Measurements from ENCODE around the gene ZNF225. TPM values are rescaled to one million over a fixed set of nuclear protein-coding genes. Genes with fewer than 3 reads are reported as not detected.

Gene ZNF225
- total and polyA plus RNA-seq, 9 of the 15 experiments (the other 6 are each of a cell fraction or from before 2014, with no cell fraction given), result 1.4 to 4.2 (median 2.2) TPM

GRCh38 chr19:44112802-44113137 lies 429 bp upstream of the ZNF225 start:
- CTCF ChIA-PET (ENCODE audit: low intra/inter-chr PET ratio), result no interaction called here
- Histone ChIP-seq H3K9me1 (ENCODE audit: control insufficient read depth, insufficient read depth, low read length) (no peaks in the 10 kb centered on the region), H3K36me3 (ENCODE audit: control insufficient read depth, insufficient read depth, low read length) (no peaks in the 10 kb centered on the region; the same call in 2 of the 3 replicates), H3K9ac (ENCODE audit: insufficient read depth in 1 of 2, low read depth in 2 of 2, low read length in 2 of 2) (peak overlapping the region; percentile 91 to 95; a peak in 3 of 4 replicates), H3K27ac (ENCODE audit: extremely low read depth, low read depth, low read length) (peak overlapping the region; percentile 42), H3K79me2 (ENCODE audit: control insufficient read depth, insufficient read depth, low read length) (0 out of 3 replicates have a peak, but pooled peaks cover 2% of the 10 kb centered on the region), H3K9me3 (replicated peaks; ENCODE audit: control insufficient read depth, insufficient read depth, low read depth, low read length) (peaks cover 8% of the 10 kb centered on the region), H3K27me3 (ENCODE audit: control insufficient read depth in 2 of 2, insufficient read depth in 2 of 2, low read length in 2 of 2) (no peaks in the 10 kb centered on the region), H3K4me3 (peak overlapping the region; percentile 91), H3K4me1 (replicated peaks in 1 of 2; ENCODE audit: control insufficient read depth in 2 of 2, insufficient read depth in 2 of 2, low read length in 2 of 2) (no peaks in the 10 kb centered on the region; a peak in 2 of 5 replicates), H4K20me1 (replicated peaks; ENCODE audit: control insufficient read depth, insufficient read depth, low read length) (no peaks in the 10 kb centered on the region), H3K4me2 (ENCODE audit: insufficient read depth, low read length) (peak overlapping the region; percentile 87), H2AFZ (ENCODE audit: low read depth, low read length) (peak overlapping the region; percentile 92)
- in situ Hi-C loops (cut with MboI) (no loop called here), intact Hi-C loops (cut with micrococcal nuclease) (loop anchor here (1.0 to 10.0 kb wide), 2 partner anchors 18 to 108 kb away; partner anchors contain the start of genes ZNF224 and ZNF230)
- FAIRE-seq (no peak), ATAC-seq (no peak; the same call in 2 of the 3 replicates), DNase-seq (ENCODE audit: extremely low read depth in 1 of 4, low spot score in 3 of 4) (no peak)
- TF ChIP-seq CREM (IDR thresholded peaks at IDR 0.05; ENCODE audit: low read depth), result no peak
- TF ChIP-seq MCM3 (IDR thresholded peaks at IDR 0.05), result no peak
- no peak for TF ChIP-seq ZNF75A (CRISPR knock-in tag; IDR thresholded peaks at IDR 0.05)
- TF ChIP-seq ZSCAN29 (IDR thresholded peaks at IDR 0.05), result no peak
- TF ChIP-seq STAT5A (IDR thresholded peaks at IDR 0.05; ENCODE audit: borderline replicate concordance, low read length), result no peak
- TF ChIP-seq SMARCC2 (IDR thresholded peaks at IDR 0.05; ENCODE audit: low read depth), result no peak
- no peak for TF ChIP-seq LCOR (CRISPR knock-in tag; IDR thresholded peaks at IDR 0.05)
- 0 out of 4 replicates have a peak, but pooled peaks of 1 of the 2 experiments have one; percentile 1 for TF ChIP-seq RAD21 (CRISPR knock-in tag; conservative IDR thresholded peaks at IDR 0.05 in 1 of 2, IDR thresholded peaks at IDR 0.05 in 1 of 2)
- 8% methylated on average over 11 of the region's 11 CpGs for WGBS (ENCODE audit: insufficient coverage, low coverage, missing lambda C conversion rate)
- POLR2A ChIA-PET, result interaction anchor here (0.6 to 1.3 kb wide), 3 partner anchors 10 to 162 kb away, joined by 3 to 5 read pairs (median 3); partner anchors contain the start of gene ZNF221
- BruUV-seq (replicated peaks), result no TSS peak

Data from K562 (cell line).